Measurements from ENCODE around the gene GPC2. TPM values are rescaled to one million over a fixed set of nuclear protein-coding genes. Genes with fewer than 3 reads are reported as not detected.

The GPC2 gene
- total RNA-seq, 1 experiment from 2014 or later = 45.2 TPM

- Histone ChIP-seq H3K56ac (ENCODE audit: insufficient read length, low read depth, low read length) (no peak overlapping the region), H2BK12ac (ENCODE audit: insufficient read length, low read depth, low read length) (no peak overlapping the region), H2AK5ac (ENCODE audit: insufficient read length, low read length) (no peak overlapping the region), H2BK120ac (ENCODE audit: low read depth, low read length, poor library complexity, severe bottlenecking) (no peak overlapping the region), H3K27me3 (ENCODE audit: insufficient read depth, low read length) (no peaks in the 10 kb centered on the region; the same call in 1 of the 2 replicates), H3K18ac (ENCODE audit: insufficient read length, low read depth, low read length) (no peak overlapping the region), H2BK5ac (ENCODE audit: insufficient read length, low read length) (no peak overlapping the region), H2BK20ac (ENCODE audit: low read depth, low read length, poor library complexity, severe bottlenecking) (no peak overlapping the region), H4K91ac (ENCODE audit: insufficient read length, low read depth, low read length) (no peak overlapping the region), H4K8ac (replicated peaks; ENCODE audit: insufficient read length, low read depth, low read length) (no peak overlapping the region), H4K5ac (ENCODE audit: insufficient read length, low read depth, low read length) (no peak overlapping the region), H3K23ac (ENCODE audit: insufficient read length, low read depth, low read length) (no peak overlapping the region), H3K14ac (ENCODE audit: insufficient read depth, low read length) (no peak overlapping the region), H3K79me2 (ENCODE audit: insufficient read depth, low read length) (no peaks in the 10 kb centered on the region), H3K27ac (ENCODE audit: insufficient read length, low read depth, low read length) (no peak overlapping the region), H3K9me3 (ENCODE audit: control insufficient read depth, low read depth, low read length) (no peaks in the 10 kb centered on the region), H4K20me1 (ENCODE audit: control insufficient read depth, insufficient read depth, insufficient read length) (no peaks in the 10 kb centered on the region), H2AFZ (ENCODE audit: low read length) (no peak overlapping the region), H3K79me1 (ENCODE audit: insufficient read depth, low read depth, low read length, poor library complexity, severe bottlenecking) (no peaks in the 10 kb centered on the region), H3K4me2 (ENCODE audit: insufficient read depth, insufficient read length, low read length) (no peak overlapping the region), H3K4me1 (ENCODE audit: insufficient read depth, low read length) (peaks cover 4% of the 10 kb centered on the region; the same call in 1 of the 2 replicates), H3T11ph (ENCODE audit: low read length) (no peak overlapping the region), H3K9ac (ENCODE audit: extremely low read depth, insufficient read length, low read length) (no peak overlapping the region), H3K23me2 (ENCODE audit: insufficient read length, low read depth, low read length, poor library complexity, severe bottlenecking) (peaks cover 15% of the 10 kb centered on the region), H3K4ac (ENCODE audit: low read depth, low read length) (no peak overlapping the region), H2BK15ac (ENCODE audit: low read depth, low read length) (no peak overlapping the region)
- Mint-ChIP-seq H3K4me1 (peaks cover 10 to 15% of the 10 kb centered on the region in 2 experiments), H3K27me3 (ENCODE audit: low read depth) (peaks cover 31% of the 10 kb centered on the region), H3K4me3 (peak overlapping the region in 1 of 2 experiments; percentile 98; a peak in 3 of 5 replicates), H3K36me3 (ENCODE audit: insufficient read depth in 1 of 3, low read depth in 3 of 3) (peaks cover 2 to 7% (median 6%) of the 10 kb centered on the region in 3 experiments; a peak in 3 of 7 replicates), H3K9me3 (no peaks in the 10 kb centered on the region), H3K27ac (no peak overlapping the region)
- no CpG with 5 or more reads among the region's 1 CpG for WGBS (ENCODE audit: extremely low coverage, insufficient read length, low lambda C conversion rate)
- no peak for DNase-seq
- TF ChIP-seq CTCF (conservative IDR thresholded peaks at IDR 0.05) = no peak
Measured at GRCh38 chr7:100128637-100128963, 48.6 kb downstream of the GPC2 start.

Data from H9 (cell line).